NCI-H2196 treated with DMSO at 0.1 percent for 48 hours (cell line): ENCODE results near the gene CPA1.

Source experiments
- DNase-seq: peaks from one replicate; lab custom pipeline; 2025; ENCODE audit not compliant: unreplicated experiment; lab: John Stamatoyannopoulos, UW

Gene CPA1

GRCh38 chr7:130379921-130380860, at the start of gene CPA1:
CPA1 (plus strand) TSS chr7:130380494; CDS start chr7:130380521, 27 bp downstream.
- DNase-seq = no peak

GRCh38 chr7:130332259-130333053, 47.8 kb upstream of the CPA1 start:
- no peak for DNase-seq

GRCh38 chr7:130333832-130334231, 46.5 kb upstream of the CPA1 start:
- DNase-seq = no peak

- no peak for DNase-seq
Observed at GRCh38 chr7:130334274-130334673, 46.0 kb upstream of the CPA1 start.

GRCh38 chr7:130337410-130337971, 42.8 kb upstream of the CPA1 start:
- no peak for DNase-seq

- no peak for DNase-seq
Observed at GRCh38 chr7:130338233-130338632, 42.1 kb upstream of the CPA1 start.

GRCh38 chr7:130341882-130342281, 38.4 kb upstream of the CPA1 start:
- no peak for DNase-seq

- DNase-seq = no peak
Observed at GRCh38 chr7:130342701-130343380, 37.5 kb upstream of the CPA1 start.

- no peak for DNase-seq
Observed at GRCh38 chr7:130344271-130344866, 35.9 kb upstream of the CPA1 start, which contains the start of gene CPA5. CPA5 (plus strand) TSS chr7:130344816; CDS start chr7:130346486, 1,670 bp downstream.

GRCh38 chr7:130345136-130345535, 35.2 kb upstream of the CPA1 start:
- DNase-seq = no peak

- DNase-seq = no peak
Observed at GRCh38 chr7:130345725-130346124, 34.6 kb upstream of the CPA1 start.

GRCh38 chr7:130346177-130346905, 34.0 kb upstream of the CPA1 start:
- no peak for DNase-seq

GRCh38 chr7:130346941-130347340, 33.4 kb upstream of the CPA1 start:
- no peak for DNase-seq

- no peak for DNase-seq
Observed at GRCh38 chr7:130349911-130350782, 30.1 kb upstream of the CPA1 start.

- no peak for DNase-seq
Observed at GRCh38 chr7:130350945-130351790, 29.1 kb upstream of the CPA1 start.

GRCh38 chr7:130351791-130352090, 28.6 kb upstream of the CPA1 start:
- no peak for DNase-seq

- DNase-seq = no peak
Observed at GRCh38 chr7:130352194-130353074, 27.9 kb upstream of the CPA1 start.
